Glomerular visceral epithelial cell (primary cell): Measurements from ENCODE around the gene ATP5PD.

ENCODE experiments used
- DNase-seq: peaks from one replicate; pipeline ENCODE4 v3.0.0-alpha.2; 2016; ENCODE audit errors: extremely low spot score

The ATP5PD gene

GRCh38 chr17:75046407-75047289 is at the start of gene ATP5PD, which contains the start of gene KCTD2:
Gene ATP5PD, minus strand, starts transcription at chr17:75046969. Its CDS starts 4,319 bp downstream, at chr17:75042650.
Gene KCTD2, plus strand, starts transcription at chr17:75047225. Its CDS starts 26 bp downstream, at chr17:75047251.
- peak; percentile 97 for DNase-seq

DNA sequence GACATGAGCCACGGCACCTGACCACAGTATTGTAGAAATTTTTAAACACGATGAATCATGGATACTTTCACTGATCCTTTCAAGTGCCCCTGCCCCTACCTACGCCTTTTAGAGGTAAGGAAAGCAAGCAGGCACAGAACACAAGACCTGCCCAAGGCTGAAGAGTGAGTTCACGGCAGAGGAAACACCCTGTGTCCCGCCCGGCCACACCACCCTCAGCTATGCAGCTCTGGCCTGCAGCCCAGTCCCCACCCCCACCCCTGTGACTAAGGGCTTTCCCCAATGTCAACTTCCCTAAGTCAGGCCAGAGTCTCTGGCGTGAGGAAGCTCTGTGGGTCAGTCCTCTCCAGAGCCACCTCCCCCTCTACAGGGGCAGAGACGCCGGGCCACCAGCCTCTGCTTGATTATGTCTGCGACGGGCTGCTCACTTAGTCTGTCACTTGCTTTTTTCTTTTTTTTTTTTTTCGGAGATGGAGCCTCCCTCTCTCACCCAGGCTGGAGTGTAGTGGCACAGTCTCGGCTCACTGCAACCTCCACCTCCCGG is 49.4 kb upstream of the ATP5PD start:
- DNase-seq, result peak; percentile 95

GRCh38 chr17:75094871-75095399 is 48.2 kb upstream of the ATP5PD start:
- no peak for DNase-seq

DNA sequence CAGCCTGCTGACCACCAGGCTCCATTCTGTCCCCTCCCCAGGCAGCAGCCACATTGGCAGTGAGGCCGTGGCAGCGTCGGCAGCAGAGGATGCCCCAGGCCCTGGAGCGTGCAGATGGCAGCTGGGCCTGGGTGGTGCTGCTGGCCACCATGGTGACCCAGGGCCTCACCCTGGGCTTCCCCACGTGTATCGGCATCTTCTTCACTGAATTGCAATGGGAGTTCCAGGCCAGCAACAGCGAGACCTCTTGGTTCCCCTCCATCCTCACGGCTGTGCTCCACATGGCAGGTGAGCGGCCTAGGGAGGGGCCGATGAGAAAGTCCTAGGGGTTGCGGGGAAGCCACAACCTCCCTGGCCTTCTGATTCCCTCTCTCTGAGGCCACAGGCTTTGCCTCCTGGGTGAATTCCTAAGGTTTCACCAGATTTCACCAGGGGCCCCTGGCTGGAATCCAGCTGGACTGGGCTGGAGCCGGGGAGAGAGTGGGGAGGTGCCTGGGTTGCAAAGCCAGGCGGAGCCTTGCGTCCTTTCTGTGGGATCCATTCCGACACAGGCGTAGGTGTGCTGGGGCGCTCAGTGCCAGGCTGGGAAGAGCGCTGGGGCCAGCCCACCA is 46.9 kb upstream of the ATP5PD start:
- no peak for DNase-seq

- DNase-seq, result no peak
These were observed 45.1 kb upstream of the ATP5PD start for GRCh38 chr17:75091855-75092327.

GRCh38 chr17:75090871-75091854 is 44.4 kb upstream of the ATP5PD start:
- DNase-seq, result no peak

- peak; percentile 54 for DNase-seq
These were observed 42.0 kb upstream of the ATP5PD start for GRCh38 chr17:75088465-75089417.

- DNase-seq, result peak; percentile 95
These were observed 41.0 kb upstream of the ATP5PD start, which contains the start of gene SLC16A5 for GRCh38 chr17:75087558-75088453. Gene SLC16A5, plus strand, starts transcription at chr17:75087954. Its CDS starts 5,683 bp downstream, at chr17:75093637.

DNA sequence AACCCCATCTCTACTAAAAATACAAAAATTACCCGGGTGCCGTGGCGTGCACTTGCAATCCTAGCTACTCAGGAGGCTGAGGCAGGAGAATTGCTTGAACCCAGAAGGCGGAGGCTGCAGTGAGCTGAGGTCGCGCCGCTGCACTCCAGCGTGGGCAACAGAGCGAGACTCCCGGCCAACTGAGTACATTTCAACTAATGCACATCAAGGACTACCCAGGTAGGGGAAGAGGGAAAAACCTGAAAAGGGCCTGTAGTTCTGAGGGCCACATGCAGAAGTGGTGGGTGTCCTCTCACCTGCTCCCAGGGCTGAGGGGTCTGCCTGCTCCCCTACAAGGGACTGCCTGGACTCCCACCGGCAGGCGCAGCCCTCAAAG is 40.4 kb upstream of the ATP5PD start:
- DNase-seq, result no peak

GRCh38 chr17:75086496-75087181 is 39.9 kb upstream of the ATP5PD start:
- DNase-seq, result no peak

DNA sequence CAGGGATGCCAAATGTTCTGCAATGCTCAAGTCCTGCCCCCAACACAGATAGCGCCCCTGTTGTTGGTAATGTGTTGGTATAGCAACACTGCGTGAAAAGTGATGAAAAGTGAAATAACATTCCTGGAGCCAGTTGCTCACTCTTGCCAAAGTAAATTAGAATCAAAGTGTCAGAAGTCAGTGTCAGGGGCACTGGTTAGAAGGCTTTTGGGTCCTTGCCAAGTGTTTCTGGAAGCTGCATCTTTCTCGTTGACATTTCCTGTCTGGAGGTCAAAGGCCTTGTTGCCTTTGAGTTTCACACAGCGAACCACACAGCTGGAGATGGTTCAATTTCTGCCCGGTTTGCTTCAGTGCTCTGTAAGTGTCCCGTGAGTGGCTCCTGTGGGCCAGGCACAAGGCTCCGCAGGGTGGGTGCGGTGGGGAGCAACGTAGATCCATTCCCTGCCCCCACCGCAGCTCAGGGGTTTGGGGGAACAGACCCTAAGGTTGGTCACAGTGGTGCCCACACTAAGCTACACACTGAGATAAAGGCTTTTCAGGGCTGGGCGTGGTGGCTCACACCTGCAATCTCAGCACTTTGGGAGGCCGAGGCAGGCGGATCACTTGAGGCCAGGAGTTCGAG is 37.4 kb upstream of the ATP5PD start:
- peak; percentile 26 for DNase-seq

- no peak for DNase-seq
These were observed 35.9 kb upstream of the ATP5PD start for GRCh38 chr17:75082683-75083082.

GRCh38 chr17:75081611-75082540 is 35.1 kb upstream of the ATP5PD start:
- DNase-seq, result no peak

GRCh38 chr17:75079023-75079373 is 32.2 kb upstream of the ATP5PD start:
- DNase-seq, result no peak

DNA sequence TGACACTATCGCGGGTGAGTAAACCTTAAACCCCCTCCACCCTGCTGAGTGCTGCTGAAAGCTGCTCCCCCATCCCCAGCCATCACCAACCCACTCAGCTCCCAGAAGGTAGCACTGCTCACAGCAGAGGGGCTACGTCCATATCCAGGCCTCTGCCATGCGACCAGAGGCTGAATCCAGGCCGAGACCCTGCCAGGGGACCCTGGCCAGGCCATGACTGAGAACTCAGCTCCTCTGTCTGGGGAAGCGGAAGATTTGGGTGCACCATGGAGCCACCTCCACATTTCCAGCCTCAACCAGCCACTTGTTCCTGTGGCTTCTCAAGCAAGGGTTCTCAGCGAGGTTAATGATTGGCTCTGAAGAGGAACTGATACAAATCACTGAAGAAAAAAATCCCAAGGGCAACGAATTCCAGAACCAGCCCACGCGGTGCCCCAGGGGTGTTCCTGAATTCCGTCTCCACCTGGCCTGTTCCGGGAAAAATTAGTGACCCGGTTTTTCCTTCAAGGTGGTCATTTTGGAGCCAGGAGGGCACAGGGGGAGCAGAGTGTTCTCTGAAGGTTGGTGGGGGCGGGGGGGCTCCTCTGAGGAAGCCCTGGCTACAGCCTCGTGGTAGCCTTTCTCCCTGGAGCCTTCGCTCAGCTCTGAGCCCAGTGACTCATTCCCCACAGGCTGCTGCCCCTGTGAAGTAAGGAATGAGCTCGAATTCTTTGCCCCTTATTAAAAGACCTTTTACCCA is 31.7 kb upstream of the ATP5PD start:
- peak; percentile 83 for DNase-seq
